GM23248 (cell line): ENCODE measurements around the gene PRKX.

Experiments used
- EZH2 ChIP-seq: fragments of 200-600 bp; sonication (generic); IDR thresholded peaks from 2 replicates; pipeline ENCODE4 v1.6.1; 2018; ENCODE audit warnings: antibody characterized with exemption, mild to moderate bottlenecking; ENCODE audit not compliant: insufficient read depth, poor library complexity, severe bottlenecking
- EZH2phosphoT487 ChIP-seq: fragments of 200-600 bp; sonication (generic); IDR thresholded peaks from 2 replicates; pipeline ENCODE4 v1.6.1; 2018; ENCODE audit warnings: antibody characterized with exemption, moderate library complexity, mild to moderate bottlenecking, low read depth; ENCODE audit not compliant: insufficient read depth

DNA sequence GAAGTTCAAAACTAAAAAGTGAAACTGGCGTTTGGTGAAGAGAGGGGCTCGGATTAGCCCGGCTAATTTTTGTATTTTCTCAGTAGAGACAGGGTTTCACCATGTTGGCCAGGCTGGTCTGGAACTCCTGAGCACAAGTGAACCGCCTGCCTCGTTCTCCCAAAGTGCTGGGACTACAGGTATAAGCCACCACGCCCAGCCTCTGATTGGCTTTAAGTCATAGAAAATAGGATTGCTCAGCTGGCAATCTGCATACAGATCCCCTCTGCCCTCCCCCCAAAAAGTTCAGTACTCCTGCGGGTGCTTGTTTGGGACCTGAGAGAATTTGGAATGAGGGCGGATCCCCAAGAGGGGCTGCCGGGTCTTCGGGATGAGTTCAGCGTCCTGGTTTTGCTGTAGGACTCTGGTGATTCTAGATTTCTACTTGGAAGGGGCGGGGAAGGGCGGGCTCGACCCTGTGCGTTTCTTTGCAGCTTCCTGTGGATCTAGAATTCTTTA lies 537 bp upstream of the PRKX start:
- TF ChIP-seq EZH2phosphoT487 (no peak), EZH2 (no peak)
